Activated CD8-positive, alpha-beta memory T cell treated with anti-CD3 and anti-CD28 coated beads for 36 hours (primary cell): Measurements from ENCODE around the gene SLC16A9. TPM values are rescaled to one million over a fixed set of nuclear protein-coding genes. Genes with fewer than 3 reads are reported as not detected.
"Not testable (repeated sequence)": the region's sequence is repeated elsewhere in the genome, so short reads cannot be mapped to it uniquely, and the experiment has no call there.

ENCODE experiments used
- CTCF ChIA-PET: fragments of 350-600 bp; sonication (Branson Sonifier 250); formaldehyde crosslinking; loops from one replicate; lab custom pipeline; 2021; ENCODE audit warnings: antibody characterized with exemption; lab: Charles Lee
- POLR2A ChIA-PET: fragments of 350-600 bp; sonication (Branson Sonifier 250); formaldehyde crosslinking; loops from one replicate; lab custom pipeline; 2021; ENCODE audit warnings: antibody characterized with exemption; lab: Charles Lee
- total RNA-seq, 2 experiments: library from RNA; stranded (reverse); gene quantifications; one replicate each; pipeline ENCODE4 v1.2.3, GENCODE V29; 2021

The SLC16A9 gene
- total RNA-seq: under 1 TPM; 0.42 to 0.67 TPM

GRCh38 chr10:59709395-59710125, at the start of gene SLC16A9:
SLC16A9 (minus strand) TSS chr10:59709850; CDS start chr10:59684291, 25,559 bp downstream.
- ChIA-PET CTCF (no interaction called here), POLR2A (interaction anchor here (0.7 kb wide), 1 partner anchor 196 kb away, joined by 3 read pairs; no protein-coding TSS in a partner anchor)

GRCh38 chr10:59757966-59758365, 48.3 kb upstream of the SLC16A9 start:
- POLR2A ChIA-PET: no interaction called here

GRCh38 chr10:59754951-59755350, 45.3 kb upstream of the SLC16A9 start:
- POLR2A ChIA-PET: no interaction called here
- CTCF ChIA-PET: no interaction called here

More at GRCh38 chr10:59757966-59758365, 48.3 kb upstream of the SLC16A9 start:
- CTCF ChIA-PET: no interaction called here

- ChIA-PET POLR2A (no interaction called here), CTCF (no interaction called here)
These were observed 43.6 kb upstream of the SLC16A9 start, which contains the start of gene MRLN for GRCh38 chr10:59753267-59753666. MRLN (minus strand) TSS chr10:59753455.

- ChIA-PET POLR2A (no interaction called here), CTCF (no interaction called here)
These were observed 42.8 kb upstream of the SLC16A9 start for GRCh38 chr10:59752278-59752940.

- CTCF ChIA-PET: interaction anchor here (0.7 kb wide), 1 partner anchor 265 kb away, joined by 3 read pairs; no protein-coding TSS in a partner anchor
- POLR2A ChIA-PET: no interaction called here
These were observed 40.7 kb upstream of the SLC16A9 start for GRCh38 chr10:59750155-59750945.

- CTCF ChIA-PET: no interaction called here
- POLR2A ChIA-PET: no interaction called here
These were observed 39.2 kb upstream of the SLC16A9 start for GRCh38 chr10:59748834-59749233.

GRCh38 chr10:59745163-59745650, 35.6 kb upstream of the SLC16A9 start:
- ChIA-PET CTCF (no interaction called here), POLR2A (no interaction called here)

GRCh38 chr10:59744762-59745161, 35.1 kb upstream of the SLC16A9 start:
- CTCF ChIA-PET, POLR2A ChIA-PET: not testable (repeated sequence)

GRCh38 chr10:59744156-59744555, 34.5 kb upstream of the SLC16A9 start:
- CTCF ChIA-PET, POLR2A ChIA-PET: not testable (repeated sequence)

- POLR2A ChIA-PET: no interaction called here
- CTCF ChIA-PET: no interaction called here
These were observed 31.9 kb upstream of the SLC16A9 start for GRCh38 chr10:59741583-59741982.

GRCh38 chr10:59741048-59741447, 31.4 kb upstream of the SLC16A9 start:
- CTCF ChIA-PET: no interaction called here
- POLR2A ChIA-PET: no interaction called here

GRCh38 chr10:59736749-59737148, 27.1 kb upstream of the SLC16A9 start:
- ChIA-PET POLR2A (no interaction called here), CTCF (no interaction called here)

GRCh38 chr10:59735296-59735695, 25.6 kb upstream of the SLC16A9 start:
- ChIA-PET CTCF (no interaction called here), POLR2A (no interaction called here)

- ChIA-PET POLR2A (no interaction called here), CTCF (no interaction called here)
These were observed 24.4 kb upstream of the SLC16A9 start for GRCh38 chr10:59734014-59734462.

- POLR2A ChIA-PET, CTCF ChIA-PET: not testable (repeated sequence)
These were observed 23.8 kb upstream of the SLC16A9 start for GRCh38 chr10:59733321-59734013.

GRCh38 chr10:59732849-59733248, 23.2 kb upstream of the SLC16A9 start:
- POLR2A ChIA-PET, CTCF ChIA-PET: not testable (repeated sequence)

- POLR2A ChIA-PET, CTCF ChIA-PET: not testable (repeated sequence)
These were observed 19.5 kb upstream of the SLC16A9 start for GRCh38 chr10:59729167-59729566.
